ENCODE measurements around the gene HIVEP2.

Gene HIVEP2

GRCh38 chr6:142708651-142709050 is 236.3 kb downstream of the HIVEP2 start:
- Histone ChIP-seq H3K79me2 (ENCODE audit: control insufficient read depth, insufficient read depth, low read length, unreplicated experiment) (no peaks in the 10 kb centered on the region), H3K27ac (ENCODE audit: low read depth, low read length) (no peak overlapping the region), H2AFZ (ENCODE audit: low read length, unreplicated experiment) (no peak overlapping the region), H3K4me1 (ENCODE audit: control insufficient read depth, insufficient read depth, low read length, unreplicated experiment) (no peaks in the 10 kb centered on the region), H3K27me3 (ENCODE audit: insufficient read depth, low read length) (no peaks in the 10 kb centered on the region), H3K36me3 (ENCODE audit: insufficient read depth, low read length) (no peaks in the 10 kb centered on the region), H3K4me3 (ENCODE audit: low read depth, low read length) (no peak overlapping the region)

GRCh38 chr6:142707255-142707654 is 237.7 kb downstream of the HIVEP2 start:
- Histone ChIP-seq H3K4me3 (ENCODE audit: low read depth, low read length) (no peak overlapping the region), H3K79me2 (ENCODE audit: control insufficient read depth, insufficient read depth, low read length, unreplicated experiment) (no peaks in the 10 kb centered on the region), H3K36me3 (ENCODE audit: insufficient read depth, low read length) (no peaks in the 10 kb centered on the region), H2AFZ (ENCODE audit: low read length, unreplicated experiment) (peak overlapping the region; percentile 64), H3K27me3 (ENCODE audit: insufficient read depth, low read length) (no peaks in the 10 kb centered on the region), H3K4me1 (ENCODE audit: control insufficient read depth, insufficient read depth, low read length, unreplicated experiment) (no peaks in the 10 kb centered on the region), H3K27ac (ENCODE audit: low read depth, low read length) (no peak overlapping the region)

GRCh38 chr6:142706210-142706609 is 238.8 kb downstream of the HIVEP2 start:
- peak overlapping the region; percentile 71 for H2AFZ ChIP-seq (ENCODE audit: low read length, unreplicated experiment)
- no peaks in the 10 kb centered on the region for H3K27me3 ChIP-seq (ENCODE audit: insufficient read depth, low read length)
- H3K4me1 ChIP-seq (ENCODE audit: control insufficient read depth, insufficient read depth, low read length, unreplicated experiment), result no peaks in the 10 kb centered on the region
- H3K79me2 ChIP-seq (ENCODE audit: control insufficient read depth, insufficient read depth, low read length, unreplicated experiment), result no peaks in the 10 kb centered on the region
- H3K4me3 ChIP-seq (ENCODE audit: low read depth, low read length), result peak overlapping the region; percentile 35; the same call in 1 of the 2 replicates
- no peaks in the 10 kb centered on the region for H3K36me3 ChIP-seq (ENCODE audit: insufficient read depth, low read length)
- H3K27ac ChIP-seq (ENCODE audit: low read depth, low read length), result no peak overlapping the region

GRCh38 chr6:142705054-142705453 is 239.9 kb downstream of the HIVEP2 start:
- Histone ChIP-seq H3K27me3 (ENCODE audit: insufficient read depth, low read length) (no peaks in the 10 kb centered on the region), H3K36me3 (ENCODE audit: insufficient read depth, low read length) (no peaks in the 10 kb centered on the region), H3K27ac (ENCODE audit: low read depth, low read length) (no peak overlapping the region), H3K79me2 (ENCODE audit: control insufficient read depth, insufficient read depth, low read length, unreplicated experiment) (no peaks in the 10 kb centered on the region), H3K4me1 (ENCODE audit: control insufficient read depth, insufficient read depth, low read length, unreplicated experiment) (no peaks in the 10 kb centered on the region), H2AFZ (ENCODE audit: low read length, unreplicated experiment) (no peak overlapping the region), H3K4me3 (ENCODE audit: low read depth, low read length) (no peak overlapping the region)

- H3K27me3 ChIP-seq (ENCODE audit: insufficient read depth, low read length), result no peaks in the 10 kb centered on the region
- H3K27ac ChIP-seq (ENCODE audit: low read depth, low read length), result no peak overlapping the region
- no peaks in the 10 kb centered on the region for H3K4me1 ChIP-seq (ENCODE audit: control insufficient read depth, insufficient read depth, low read length, unreplicated experiment)
- no peak overlapping the region for H3K4me3 ChIP-seq (ENCODE audit: low read depth, low read length)
- no peak overlapping the region for H2AFZ ChIP-seq (ENCODE audit: low read length, unreplicated experiment)
- H3K36me3 ChIP-seq (ENCODE audit: insufficient read depth, low read length), result no peaks in the 10 kb centered on the region
- H3K79me2 ChIP-seq (ENCODE audit: control insufficient read depth, insufficient read depth, low read length, unreplicated experiment), result no peaks in the 10 kb centered on the region
Measured at GRCh38 chr6:142702501-142703460, 242.2 kb downstream of the HIVEP2 start.
